ENCODE results near the gene WDR86. TPM values are rescaled to one million over a fixed set of nuclear protein-coding genes. Genes with fewer than 3 reads are reported as not detected.

WDR86 gene
- total RNA-seq, 1 donor, result 3.9 TPM

GRCh38 chr7:151361193-151361959 is 48.5 kb downstream of the WDR86 start:
- Histone ChIP-seq H3K9me3 (ENCODE audit: low read depth, low read length) (no peaks in the 10 kb centered on the region), H3K4me3 (ENCODE audit: low read length) (no peak overlapping the region), H3K4me1 (ENCODE audit: insufficient read depth, low read length) (no peaks in the 10 kb centered on the region), H3K27me3 (ENCODE audit: insufficient read depth, low read length) (no peaks in the 10 kb centered on the region)

DNA sequence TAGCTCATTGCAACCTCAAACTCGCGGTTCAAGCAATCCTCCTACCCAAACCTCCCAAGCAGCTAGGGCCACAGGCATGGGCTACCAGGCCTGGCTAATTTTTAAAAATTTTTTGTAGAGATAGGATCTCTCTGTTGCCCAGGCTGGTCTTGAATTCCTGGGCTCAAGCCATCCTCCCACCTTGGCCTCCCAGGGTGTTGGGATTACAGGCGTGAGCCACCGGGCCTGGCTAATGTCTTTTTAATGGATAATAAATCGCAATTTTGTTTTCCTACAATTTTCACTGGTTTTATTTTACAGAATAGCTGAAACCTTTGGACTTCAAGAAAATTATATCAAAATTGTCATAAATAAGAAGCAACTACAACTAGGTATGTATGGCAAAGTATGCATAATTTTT is 57.3 kb downstream of the WDR86 start:
- no peak overlapping the region for H3K4me3 ChIP-seq (ENCODE audit: low read length)
- peaks cover 36% of the 10 kb centered on the region for H3K4me1 ChIP-seq (ENCODE audit: insufficient read depth, low read length)
- H3K9me3 ChIP-seq (ENCODE audit: low read depth, low read length), result no peaks in the 10 kb centered on the region
- no peaks in the 10 kb centered on the region for H3K27me3 ChIP-seq (ENCODE audit: insufficient read depth, low read length)

- Histone ChIP-seq H3K4me1 (ENCODE audit: insufficient read depth, low read length) (peaks cover 36% of the 10 kb centered on the region), H3K27me3 (ENCODE audit: insufficient read depth, low read length) (no peaks in the 10 kb centered on the region), H3K4me3 (ENCODE audit: low read length) (no peak overlapping the region), H3K9me3 (ENCODE audit: low read depth, low read length) (no peaks in the 10 kb centered on the region)
Observed at GRCh38 chr7:151351967-151352366, 57.9 kb downstream of the WDR86 start.

- H3K4me1 ChIP-seq (ENCODE audit: insufficient read depth, low read length), result peaks cover 36% of the 10 kb centered on the region
- H3K9me3 ChIP-seq (ENCODE audit: low read depth, low read length), result no peaks in the 10 kb centered on the region
- H3K27me3 ChIP-seq (ENCODE audit: insufficient read depth, low read length), result no peaks in the 10 kb centered on the region
- no peak overlapping the region for H3K4me3 ChIP-seq (ENCODE audit: low read length)
Observed at GRCh38 chr7:151351027-151351426, 58.8 kb downstream of the WDR86 start.

GRCh38 chr7:151349507-151349853 is 60.4 kb downstream of the WDR86 start:
- no peaks in the 10 kb centered on the region for H3K27me3 ChIP-seq (ENCODE audit: insufficient read depth, low read length)
- no peaks in the 10 kb centered on the region for H3K9me3 ChIP-seq (ENCODE audit: low read depth, low read length)
- H3K4me3 ChIP-seq (ENCODE audit: low read length), result peak overlapping the region; percentile 48
- peaks cover 39% of the 10 kb centered on the region for H3K4me1 ChIP-seq (ENCODE audit: insufficient read depth, low read length)

DNA sequence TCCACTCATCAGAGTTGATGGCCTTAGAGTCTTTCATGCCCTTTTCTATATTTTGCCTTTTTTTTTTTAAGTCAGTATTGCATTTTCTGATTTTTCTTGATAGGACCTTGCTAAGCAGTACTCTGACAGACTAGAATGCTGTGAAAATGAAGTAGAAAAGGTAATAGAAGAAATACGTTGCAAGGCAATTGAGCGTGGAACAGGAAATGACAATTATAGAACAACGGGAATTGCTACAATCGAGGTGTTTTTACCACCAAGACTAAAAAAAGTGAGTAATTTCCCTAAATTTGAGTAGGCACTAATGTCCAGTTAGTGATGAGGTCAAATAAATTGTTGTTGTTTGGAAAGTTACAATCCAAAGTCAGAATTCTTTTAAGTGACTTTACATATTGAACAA is 60.9 kb downstream of the WDR86 start:
- H3K9me3 ChIP-seq (ENCODE audit: low read depth, low read length), result no peaks in the 10 kb centered on the region
- H3K4me3 ChIP-seq (ENCODE audit: low read length), result no peak overlapping the region
- peaks cover 40% of the 10 kb centered on the region for H3K4me1 ChIP-seq (ENCODE audit: insufficient read depth, low read length)
- no peaks in the 10 kb centered on the region for H3K27me3 ChIP-seq (ENCODE audit: insufficient read depth, low read length)

GRCh38 chr7:151347200-151347599 is 62.6 kb downstream of the WDR86 start:
- H3K4me3 ChIP-seq (ENCODE audit: low read length), result no peak overlapping the region
- H3K27me3 ChIP-seq (ENCODE audit: insufficient read depth, low read length), result no peaks in the 10 kb centered on the region
- H3K9me3 ChIP-seq (ENCODE audit: low read depth, low read length), result no peaks in the 10 kb centered on the region
- peaks cover 48% of the 10 kb centered on the region for H3K4me1 ChIP-seq (ENCODE audit: insufficient read depth, low read length)

DNA sequence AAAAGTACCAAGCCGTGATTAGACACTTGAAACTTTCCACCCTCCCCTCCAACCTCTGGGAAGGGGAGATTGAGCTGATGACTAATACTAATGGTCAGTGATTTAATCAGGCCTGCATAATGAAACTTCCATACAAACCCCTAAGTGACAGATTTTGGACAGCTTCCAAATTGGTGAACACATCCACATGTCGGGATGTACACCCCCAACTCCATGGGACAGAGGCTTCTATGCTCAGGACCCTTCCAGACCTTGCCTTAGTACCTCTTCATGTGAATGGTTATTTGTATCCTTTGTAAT is 63.4 kb downstream of the WDR86 start:
- H3K4me1 ChIP-seq (ENCODE audit: insufficient read depth, low read length), result peaks cover 40% of the 10 kb centered on the region
- no peaks in the 10 kb centered on the region for H3K27me3 ChIP-seq (ENCODE audit: insufficient read depth, low read length)
- no peaks in the 10 kb centered on the region for H3K9me3 ChIP-seq (ENCODE audit: low read depth, low read length)
- no peak overlapping the region for H3K4me3 ChIP-seq (ENCODE audit: low read length)

DNA sequence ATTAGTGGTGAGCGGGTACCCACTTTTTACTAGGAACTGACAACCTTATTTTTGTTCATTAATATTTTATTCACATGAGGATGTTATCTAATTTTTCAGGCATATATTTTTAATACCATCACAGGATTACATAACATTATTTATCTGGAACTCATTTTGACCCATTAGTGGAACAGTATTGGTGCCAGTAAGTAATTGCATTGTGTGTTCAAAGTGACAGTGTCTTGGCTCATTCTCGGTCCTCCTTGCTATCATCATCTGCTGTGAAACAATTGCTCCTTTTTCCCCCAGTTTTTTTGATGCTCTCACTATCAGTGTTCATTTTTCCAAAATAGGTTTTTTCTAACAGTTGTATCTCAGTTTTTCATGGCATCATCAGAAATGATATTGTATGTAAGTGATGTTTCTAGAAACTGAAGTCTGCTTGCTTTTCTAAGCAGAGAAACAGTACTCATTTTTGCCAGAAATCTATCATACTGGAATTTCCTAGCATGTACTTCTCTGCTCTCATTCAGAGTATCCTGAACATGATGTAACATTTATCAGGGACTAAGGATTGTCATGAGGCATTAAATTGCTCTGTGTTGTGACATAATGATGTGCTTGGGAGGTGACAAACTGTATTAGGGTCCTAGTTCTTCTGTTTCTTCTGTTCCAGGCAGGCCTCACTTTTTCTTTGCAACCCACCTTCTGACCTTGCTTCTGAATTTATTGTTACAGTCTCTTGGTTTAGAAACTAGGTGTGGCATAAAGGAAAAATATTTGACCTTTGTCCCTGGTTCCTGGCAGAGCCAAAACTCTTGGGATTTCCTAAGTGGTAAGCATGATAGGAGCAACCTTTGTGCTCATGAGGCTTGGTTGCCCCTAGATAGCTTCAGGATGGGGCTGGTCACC is 64.0 kb downstream of the WDR86 start:
- Histone ChIP-seq H3K4me1 (ENCODE audit: insufficient read depth, low read length) (peaks cover 40% of the 10 kb centered on the region), H3K27me3 (ENCODE audit: insufficient read depth, low read length) (no peaks in the 10 kb centered on the region), H3K9me3 (ENCODE audit: low read depth, low read length) (no peaks in the 10 kb centered on the region)

GRCh38 chr7:151343516-151343915 is 66.3 kb downstream of the WDR86 start:
- H3K4me1 ChIP-seq (ENCODE audit: insufficient read depth, low read length), result peaks cover 40% of the 10 kb centered on the region
- no peaks in the 10 kb centered on the region for H3K9me3 ChIP-seq (ENCODE audit: low read depth, low read length)
- no peak overlapping the region for H3K4me3 ChIP-seq (ENCODE audit: low read length)
- no peaks in the 10 kb centered on the region for H3K27me3 ChIP-seq (ENCODE audit: insufficient read depth, low read length)

More for the DNA sequence above, 64.0 kb downstream of the WDR86 start:
- H3K4me3 ChIP-seq (ENCODE audit: low read length), result no peak overlapping the region

- Histone ChIP-seq H3K4me3 (ENCODE audit: low read length) (peak overlapping the region; percentile 84), H3K4me1 (ENCODE audit: insufficient read depth, low read length) (peaks cover 38% of the 10 kb centered on the region), H3K27me3 (ENCODE audit: insufficient read depth, low read length) (no peaks in the 10 kb centered on the region), H3K9me3 (ENCODE audit: low read depth, low read length) (no peaks in the 10 kb centered on the region)
Observed at GRCh38 chr7:151342811-151343210, 67.0 kb downstream of the WDR86 start.

GRCh38 chr7:151342102-151342646 is 67.7 kb downstream of the WDR86 start:
- no peaks in the 10 kb centered on the region for H3K9me3 ChIP-seq (ENCODE audit: low read depth, low read length)
- H3K4me1 ChIP-seq (ENCODE audit: insufficient read depth, low read length), result peaks cover 38% of the 10 kb centered on the region
- peak overlapping the region; percentile 84 for H3K4me3 ChIP-seq (ENCODE audit: low read length)
- H3K27me3 ChIP-seq (ENCODE audit: insufficient read depth, low read length), result no peaks in the 10 kb centered on the region

GRCh38 chr7:151341357-151342101 is 68.3 kb downstream of the WDR86 start, which contains the start of gene NUB1:
NUB1 (plus strand) TSS chr7:151341812; CDS start chr7:151345350, 3,538 bp downstream.
- Histone ChIP-seq H3K27me3 (ENCODE audit: insufficient read depth, low read length) (no peaks in the 10 kb centered on the region), H3K4me3 (ENCODE audit: low read length) (peak within 1 kb of the TSS; percentile 84), H3K4me1 (ENCODE audit: insufficient read depth, low read length) (peaks cover 38% of the 10 kb centered on the region), H3K9me3 (ENCODE audit: low read depth, low read length) (no peaks in the 10 kb centered on the region)

DNA sequence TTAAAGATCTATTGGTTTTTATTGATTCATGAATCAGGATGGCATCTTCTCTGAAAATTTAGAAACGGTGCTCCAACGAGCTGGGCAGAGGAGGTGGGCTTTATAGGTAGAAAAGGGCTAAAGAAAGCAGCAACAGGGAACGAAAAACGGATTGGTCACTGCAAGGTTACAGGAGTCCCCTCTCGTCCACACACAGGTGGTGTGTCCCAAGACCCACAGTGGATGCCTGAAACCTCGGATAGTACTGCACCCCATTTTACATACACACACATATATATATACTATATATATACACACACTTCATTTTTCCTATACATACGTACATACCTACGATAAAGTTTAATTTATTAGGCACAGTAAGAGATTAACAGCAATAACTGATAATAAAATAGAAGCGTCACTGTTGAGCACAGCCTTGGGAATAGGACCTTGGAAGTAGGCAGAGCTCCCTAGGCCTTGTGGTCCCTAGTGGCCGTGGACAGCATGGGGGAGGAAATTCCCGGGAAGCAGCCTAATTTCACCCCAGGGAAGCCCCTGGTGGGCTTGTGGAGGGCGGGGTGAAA is 69.0 kb downstream of the WDR86 start:
- no peaks in the 10 kb centered on the region for H3K27me3 ChIP-seq (ENCODE audit: insufficient read depth, low read length)
- H3K4me3 ChIP-seq (ENCODE audit: low read length), result no peak overlapping the region
- H3K9me3 ChIP-seq (ENCODE audit: low read depth, low read length), result no peaks in the 10 kb centered on the region
- peaks cover 38% of the 10 kb centered on the region for H3K4me1 ChIP-seq (ENCODE audit: insufficient read depth, low read length)

All from mononuclear cell (primary cell).